HG03103 (cell line): ENCODE measurements around the gene B4GALNT2.
"Not testable (repeated sequence)": the region's sequence is repeated elsewhere in the genome, so short reads cannot be mapped to it uniquely, and the experiment has no call there.

ENCODE experiments used
- ATAC-seq: cut with Tn5 transposase; IDR thresholded peaks from one replicate; pipeline ENCODE4 v1.9.1; 2021; ENCODE audit warnings: low read depth; ENCODE audit not compliant: unreplicated experiment

The B4GALNT2 gene

DNA sequence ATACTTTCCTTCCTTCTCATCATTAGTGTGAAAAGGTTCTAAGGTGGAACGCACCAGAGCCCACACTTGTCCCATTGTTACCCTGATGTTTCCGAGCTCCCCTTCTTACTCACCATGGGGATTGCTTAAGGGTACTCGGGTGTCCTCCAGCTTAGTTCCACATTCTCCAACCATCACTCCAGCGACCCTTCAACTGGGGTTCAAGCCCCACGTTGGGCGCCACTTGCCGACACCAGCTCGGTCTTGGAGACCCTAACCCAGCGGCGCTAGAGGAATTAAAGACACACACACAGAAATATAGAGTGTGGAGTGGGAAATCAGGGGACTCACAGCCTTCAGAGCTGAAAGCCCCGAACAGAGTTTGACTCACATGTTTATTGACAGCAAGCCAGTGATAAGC, 43.4 kb downstream of the B4GALNT2 start:
- ATAC-seq = not testable (repeated sequence)

DNA sequence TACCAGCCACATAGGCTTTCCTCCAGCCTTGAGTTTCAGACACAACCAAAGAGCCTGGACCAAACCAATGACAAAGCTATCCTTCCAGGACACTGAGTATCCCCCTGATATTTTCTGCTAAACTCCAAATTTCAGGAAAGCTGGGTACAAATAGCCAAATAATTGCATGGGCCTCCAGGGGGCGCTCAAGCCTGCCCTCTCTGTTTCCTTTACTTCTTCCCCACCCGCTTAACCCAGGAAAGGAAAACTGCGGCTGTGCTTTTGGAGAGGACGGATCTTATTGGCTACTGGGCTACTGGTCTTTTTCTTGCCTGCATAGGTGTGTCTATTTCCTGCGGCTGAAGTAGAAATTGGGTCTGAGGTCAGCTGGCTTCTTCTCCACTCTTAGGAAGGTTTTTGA, 47.7 kb downstream of the B4GALNT2 start:
- no peak for ATAC-seq

DNA sequence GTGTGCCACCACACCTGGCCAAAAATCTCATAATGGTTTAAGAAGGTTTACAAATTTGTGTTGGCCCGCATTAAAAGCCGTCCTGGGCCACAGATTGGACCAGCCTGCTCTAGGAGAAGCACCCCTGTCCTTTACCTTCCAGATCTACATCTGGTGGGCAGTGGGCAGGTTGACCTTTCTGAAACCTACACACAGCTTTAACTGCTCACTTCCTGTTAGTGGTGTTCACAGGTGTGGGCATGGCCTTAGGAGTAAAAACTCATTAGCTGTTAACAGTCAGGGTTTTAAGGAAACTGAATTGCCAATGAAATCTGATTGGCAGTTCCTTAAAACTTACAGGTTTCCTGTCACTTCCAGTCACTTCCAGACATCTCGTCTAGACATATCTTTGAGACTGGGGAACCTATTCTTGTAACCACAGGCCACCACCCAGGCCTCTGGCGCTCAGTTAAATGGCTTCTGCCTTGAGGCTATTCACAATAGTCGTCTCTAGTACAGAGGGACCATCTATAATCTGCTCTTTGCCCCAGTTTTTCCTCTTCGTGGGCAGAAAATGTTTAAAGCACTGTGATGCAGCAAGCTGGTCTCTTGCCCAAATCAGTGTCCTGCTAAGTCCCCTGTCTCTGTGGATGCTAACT, 48.5 kb downstream of the B4GALNT2 start:
- no peak for ATAC-seq

DNA sequence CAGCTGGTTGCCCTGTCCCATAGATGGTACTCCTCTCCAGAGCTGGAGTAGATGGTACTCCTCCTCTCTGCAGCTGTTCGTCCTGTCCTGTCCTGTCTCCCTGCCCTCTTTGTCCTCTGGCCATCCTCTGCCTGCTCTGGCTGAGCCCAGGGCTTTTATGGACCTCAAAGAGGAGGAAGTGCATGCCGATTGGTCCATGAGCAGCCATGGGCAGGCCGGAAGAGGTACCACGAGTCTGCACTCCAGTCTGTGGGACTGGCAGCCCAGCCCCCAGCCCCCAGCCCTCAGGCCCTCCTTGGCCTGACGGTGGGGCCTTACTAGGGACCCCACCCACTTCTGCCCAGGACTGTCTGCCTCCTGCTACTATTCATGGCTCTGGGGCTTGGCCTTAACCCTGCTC, 50.8 kb downstream of the B4GALNT2 start:
- ATAC-seq = no peak

DNA sequence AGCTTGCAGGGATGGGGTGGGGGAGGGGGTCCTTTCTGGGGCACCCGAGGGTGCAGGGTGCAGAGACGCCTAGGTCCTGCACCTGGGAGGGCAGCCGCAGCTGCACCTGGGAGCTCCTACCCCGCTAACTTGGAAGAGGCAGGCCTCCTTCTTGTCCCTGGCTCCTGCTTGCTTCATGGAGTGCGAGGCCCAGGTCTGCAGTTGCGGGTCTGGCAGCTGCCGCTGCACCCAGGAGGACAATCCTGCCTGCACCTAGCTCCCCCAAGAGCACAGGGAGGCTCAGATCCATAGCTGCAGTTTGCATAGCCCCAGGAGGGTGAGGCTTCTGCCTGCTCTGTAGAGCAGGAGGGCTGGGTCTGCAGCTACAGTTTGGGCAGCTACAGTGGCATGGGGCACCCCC, 51.2 kb downstream of the B4GALNT2 start:
- ATAC-seq = no peak

DNA sequence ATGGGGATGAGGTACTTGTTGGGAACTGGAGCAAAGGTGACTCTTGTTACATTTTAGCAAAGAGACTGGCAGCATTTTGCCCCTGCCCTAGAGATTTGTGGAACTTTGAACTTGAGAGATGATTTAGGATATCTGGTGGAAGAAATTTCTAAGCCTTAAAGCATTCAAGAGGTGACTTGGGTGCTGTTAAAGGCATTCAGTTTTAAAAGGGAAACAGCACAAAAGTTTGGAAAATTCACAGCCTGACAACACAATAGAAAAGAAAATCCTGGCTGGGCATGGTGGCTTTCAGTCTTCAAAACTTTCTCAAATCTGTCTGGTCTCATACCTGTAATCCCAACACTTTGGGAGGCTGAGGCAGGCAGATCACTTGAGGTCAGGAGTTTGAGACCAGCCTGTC, 52.0 kb downstream of the B4GALNT2 start:
- not testable (repeated sequence) for ATAC-seq

DNA sequence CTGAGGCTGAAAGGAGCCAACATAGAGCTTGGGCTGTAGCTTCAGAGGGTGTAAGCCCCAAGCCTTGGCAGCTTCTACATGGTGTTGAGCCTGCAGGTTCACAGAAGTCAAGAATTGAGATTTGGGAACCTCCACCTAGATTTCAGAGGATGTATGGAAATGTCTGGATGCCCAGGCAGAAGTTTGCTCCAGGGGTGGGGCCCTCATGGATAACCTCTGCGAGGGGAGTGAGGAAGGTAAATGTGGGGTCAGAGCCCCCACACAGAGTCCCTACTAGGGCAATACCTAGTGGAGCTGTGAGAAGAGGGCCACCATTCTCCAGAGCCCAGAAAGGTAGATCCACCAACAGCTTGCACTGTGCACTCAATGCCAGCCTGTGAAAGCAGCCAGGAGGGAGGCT, 52.8 kb downstream of the B4GALNT2 start:
- not testable (repeated sequence) for ATAC-seq

DNA sequence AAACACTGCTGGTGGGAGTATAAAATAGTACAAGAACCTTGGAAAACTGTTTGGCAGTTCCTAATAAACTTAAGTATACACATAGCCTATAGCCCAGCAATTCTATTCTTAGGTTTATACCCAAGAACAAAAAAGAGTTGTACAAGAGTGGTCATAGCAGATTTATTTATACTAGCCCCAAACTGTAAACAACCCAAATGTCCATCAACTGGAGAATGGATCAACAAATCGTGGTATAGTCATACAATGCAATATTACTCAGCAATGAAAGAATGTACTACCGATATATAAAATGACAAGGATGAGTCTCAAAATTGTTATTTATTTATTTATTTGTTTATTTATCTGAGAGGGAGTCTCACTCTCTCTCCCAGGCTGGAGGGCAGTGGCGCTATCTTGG, 54.7 kb downstream of the B4GALNT2 start:
- no peak for ATAC-seq

DNA sequence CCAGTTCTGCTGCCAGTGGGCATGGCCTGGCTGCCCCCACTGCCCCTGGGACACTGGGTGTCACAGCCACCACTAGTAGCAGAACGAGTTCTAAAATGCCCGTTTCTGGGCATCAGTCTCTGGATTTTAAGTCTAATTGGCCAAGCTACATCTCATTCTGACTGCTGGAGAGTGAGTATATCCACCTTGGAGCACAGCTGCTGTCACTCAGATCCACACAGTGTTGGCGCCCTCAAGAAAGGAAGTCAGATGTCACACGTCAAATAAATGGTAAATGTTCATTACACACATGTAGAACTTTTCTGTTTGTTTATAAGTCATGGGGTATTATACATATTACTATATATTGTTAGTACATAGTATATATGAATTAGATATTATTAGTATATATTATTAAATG, 58.4 kb downstream of the B4GALNT2 start:
- no peak for ATAC-seq

DNA sequence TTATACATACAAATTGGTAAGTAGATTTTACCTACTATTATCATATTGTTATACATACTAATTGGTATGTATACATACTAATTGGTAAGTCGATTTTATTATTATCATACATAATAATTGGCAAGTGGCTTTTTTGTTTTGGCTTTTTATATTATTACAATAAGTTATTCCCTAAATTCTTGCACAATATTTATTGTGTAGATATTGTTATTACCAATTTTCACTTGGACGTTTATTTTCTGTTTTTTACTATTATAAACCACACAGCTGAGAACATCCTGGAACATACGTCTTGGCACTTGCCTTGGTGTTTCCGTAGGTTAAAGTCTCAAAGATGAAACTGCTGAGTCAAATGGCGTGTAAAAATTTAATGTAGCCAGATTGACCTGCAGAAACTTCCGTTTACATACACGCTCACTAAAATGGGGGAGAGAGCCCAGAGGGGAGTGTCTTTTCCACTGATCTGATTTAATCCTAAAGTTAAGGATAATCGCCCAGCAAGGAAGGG, 58.9 kb downstream of the B4GALNT2 start:
- no peak for ATAC-seq

DNA sequence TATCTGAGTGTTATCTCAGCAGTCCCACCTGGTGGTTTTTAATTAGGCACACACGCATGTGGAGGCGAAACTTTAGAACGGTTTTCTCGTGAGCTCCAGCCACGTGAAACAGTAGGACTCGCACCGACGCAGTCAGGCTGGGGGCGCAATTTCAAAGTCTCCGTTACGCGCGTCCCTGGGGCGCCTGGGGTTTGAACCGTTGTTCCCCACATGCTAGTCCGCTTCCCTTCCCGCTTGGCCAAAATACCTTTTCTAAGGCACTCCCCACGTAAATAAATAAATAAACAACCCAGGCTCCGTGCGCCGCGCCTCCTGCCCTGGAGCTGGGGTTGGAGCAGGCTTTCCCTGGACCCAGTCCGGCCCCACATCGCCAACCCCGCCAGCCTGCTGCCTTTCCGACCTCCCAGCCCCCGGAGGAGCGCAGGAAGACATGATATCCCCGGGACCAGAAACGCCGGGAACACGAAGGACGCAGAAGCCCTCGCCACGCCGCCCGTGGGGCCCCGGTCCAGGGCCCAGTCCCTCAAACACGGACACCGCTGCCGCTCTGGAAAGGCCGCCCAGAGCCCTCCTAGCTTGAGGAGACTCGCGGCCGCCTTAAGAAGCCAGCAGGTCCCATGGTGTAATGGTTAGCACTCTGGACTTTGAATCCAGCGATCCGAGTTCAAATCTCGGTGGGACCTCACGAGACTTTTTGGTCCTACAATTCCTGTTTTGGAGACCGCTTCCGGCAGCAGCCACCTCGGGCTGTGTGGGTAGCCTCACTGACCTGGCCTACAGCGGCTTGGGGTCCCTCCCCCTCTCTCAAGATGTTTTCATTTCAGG, 59.6 kb downstream of the B4GALNT2 start:
- ATAC-seq = peak; percentile 29

DNA sequence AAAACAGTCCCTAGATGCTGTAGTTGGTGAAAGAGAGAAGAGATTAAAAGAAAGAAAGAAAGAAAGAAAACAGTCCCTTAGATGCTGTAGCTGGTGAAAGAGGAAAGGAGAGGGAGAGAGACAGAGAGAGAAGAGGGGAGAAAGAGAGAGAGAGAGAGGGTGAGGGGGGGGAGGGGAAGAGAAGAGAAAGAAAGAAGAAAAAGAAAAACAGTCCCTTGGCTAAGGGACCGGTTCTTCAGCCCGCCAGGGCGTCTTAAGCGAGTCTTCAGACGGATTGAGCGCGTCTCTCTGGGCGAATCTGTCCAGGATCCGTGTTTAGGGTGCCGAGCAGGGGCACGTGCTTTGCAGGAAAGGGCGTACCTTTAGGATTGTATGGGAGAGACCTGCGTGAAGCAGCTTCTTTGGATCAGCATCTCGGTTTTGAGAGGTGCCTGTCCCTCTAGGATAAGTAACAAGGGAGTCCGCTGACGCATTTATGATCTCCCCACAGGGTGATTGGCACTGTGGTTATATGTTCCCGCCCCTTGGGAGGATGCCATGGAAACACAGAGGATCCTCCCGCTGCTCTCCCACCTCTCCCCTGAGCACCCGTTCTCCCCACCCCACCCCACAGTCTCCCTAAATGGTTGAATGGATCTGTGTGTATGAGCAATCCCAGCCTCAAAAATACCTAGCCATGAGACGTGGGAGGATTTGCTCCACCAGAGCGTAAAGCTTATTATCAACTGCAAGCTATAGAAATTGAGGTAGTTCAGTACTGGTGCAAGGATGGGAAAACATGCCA, 61.1 kb downstream of the B4GALNT2 start:
- no peak for ATAC-seq

DNA sequence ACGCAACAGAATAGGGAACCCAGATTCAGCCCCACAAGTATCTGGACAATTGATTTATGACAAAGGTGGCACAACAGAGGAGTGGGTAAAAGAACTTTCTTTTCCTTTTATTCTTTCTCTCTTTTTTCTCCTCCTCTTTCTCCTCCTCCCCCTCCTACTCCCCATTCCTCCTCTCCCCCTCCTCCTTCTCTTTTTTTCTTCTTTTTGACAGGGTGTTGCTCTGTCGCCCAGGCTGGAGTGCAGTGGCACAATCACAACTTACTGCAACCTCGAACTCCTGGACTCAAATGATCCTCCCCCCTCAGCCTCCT, 61.7 kb downstream of the B4GALNT2 start:
- no peak for ATAC-seq

DNA sequence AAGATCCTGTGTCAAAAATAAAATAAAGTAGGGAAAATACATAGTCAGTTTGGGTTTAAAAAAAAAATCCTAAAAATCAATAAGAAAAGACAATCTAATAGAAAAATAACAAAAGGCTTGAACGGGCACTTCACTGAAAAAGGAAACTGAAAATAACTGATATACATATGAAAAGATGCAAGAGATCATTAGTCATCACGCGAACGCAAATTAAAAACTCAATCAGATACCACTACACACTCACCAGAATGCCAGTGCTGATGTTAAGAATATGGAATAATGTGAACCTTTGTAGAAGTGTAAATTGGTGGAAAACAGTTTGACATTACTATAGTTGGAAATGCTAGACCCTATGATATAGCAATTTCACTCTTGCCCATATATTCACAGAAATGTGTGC, 63.2 kb downstream of the B4GALNT2 start:
- no peak for ATAC-seq

DNA sequence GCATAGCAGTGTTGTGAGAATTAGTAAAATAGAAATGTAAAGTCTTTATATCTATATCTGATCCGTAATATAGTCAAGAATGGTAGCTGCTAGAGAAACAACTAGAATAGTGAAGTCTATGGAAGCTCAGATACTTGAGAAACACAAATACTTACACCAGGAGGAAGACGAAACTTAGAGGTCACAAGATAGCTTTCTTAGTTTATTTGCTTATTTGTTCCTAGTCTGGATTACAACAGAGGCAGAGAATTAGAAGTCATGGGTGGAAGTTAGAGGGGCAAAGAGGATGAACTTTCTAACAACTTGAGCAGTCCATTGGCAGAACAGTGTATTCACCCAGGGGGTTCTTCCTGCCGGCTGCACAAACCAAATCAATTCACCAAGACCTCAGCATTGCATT, 64.0 kb downstream of the B4GALNT2 start:
- ATAC-seq = no peak

DNA sequence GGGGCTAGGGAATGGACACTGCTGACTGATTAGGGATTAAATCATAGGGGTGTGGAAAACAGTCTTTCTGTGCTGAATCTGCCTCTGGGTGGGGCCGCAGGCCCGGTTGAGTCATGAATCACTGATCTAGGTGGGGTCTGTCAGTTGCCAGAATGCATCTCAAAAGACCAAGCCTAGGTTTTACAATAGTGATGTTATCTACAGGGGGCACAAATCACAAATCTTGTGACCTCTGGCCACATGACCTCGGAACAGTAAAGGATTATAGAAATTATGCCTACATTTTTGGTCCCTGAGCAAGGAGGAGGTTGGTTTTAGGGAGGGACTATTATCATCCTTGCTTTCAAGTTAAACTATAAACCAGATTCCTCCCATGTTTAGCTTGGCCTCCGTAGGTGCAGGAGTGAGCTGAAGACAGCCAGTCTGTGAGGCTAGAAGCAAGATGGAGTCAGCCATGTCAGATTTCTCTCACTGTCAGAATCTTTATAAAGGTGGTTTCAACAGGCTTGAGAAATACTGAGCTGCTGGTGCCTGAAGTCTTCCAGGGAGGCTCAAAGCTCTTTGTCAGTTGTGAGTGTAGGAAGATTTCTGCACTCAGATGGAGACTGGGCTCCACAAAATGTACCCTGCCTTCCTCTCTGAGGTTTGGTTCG, 64.9 kb downstream of the B4GALNT2 start:
- ATAC-seq = no peak

DNA sequence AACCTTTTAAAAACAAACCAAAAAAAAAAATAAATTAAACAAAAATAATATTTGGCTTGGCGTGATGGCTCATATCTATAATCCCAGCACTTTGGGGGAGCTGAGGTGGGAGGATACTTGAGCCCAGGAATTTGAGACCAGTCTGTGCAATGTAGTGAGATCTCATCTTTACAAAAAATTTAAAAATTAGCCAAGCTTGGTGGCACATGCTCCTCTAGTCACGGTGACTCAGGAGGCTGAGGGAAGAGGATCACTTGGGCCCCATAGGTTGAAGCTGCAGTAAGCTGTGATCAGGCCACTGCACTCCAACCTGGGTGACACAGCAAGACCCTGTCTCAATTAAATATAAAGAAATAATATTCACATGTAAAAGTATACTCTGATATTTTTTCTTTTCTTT, 65.6 kb downstream of the B4GALNT2 start:
- ATAC-seq = no peak

DNA sequence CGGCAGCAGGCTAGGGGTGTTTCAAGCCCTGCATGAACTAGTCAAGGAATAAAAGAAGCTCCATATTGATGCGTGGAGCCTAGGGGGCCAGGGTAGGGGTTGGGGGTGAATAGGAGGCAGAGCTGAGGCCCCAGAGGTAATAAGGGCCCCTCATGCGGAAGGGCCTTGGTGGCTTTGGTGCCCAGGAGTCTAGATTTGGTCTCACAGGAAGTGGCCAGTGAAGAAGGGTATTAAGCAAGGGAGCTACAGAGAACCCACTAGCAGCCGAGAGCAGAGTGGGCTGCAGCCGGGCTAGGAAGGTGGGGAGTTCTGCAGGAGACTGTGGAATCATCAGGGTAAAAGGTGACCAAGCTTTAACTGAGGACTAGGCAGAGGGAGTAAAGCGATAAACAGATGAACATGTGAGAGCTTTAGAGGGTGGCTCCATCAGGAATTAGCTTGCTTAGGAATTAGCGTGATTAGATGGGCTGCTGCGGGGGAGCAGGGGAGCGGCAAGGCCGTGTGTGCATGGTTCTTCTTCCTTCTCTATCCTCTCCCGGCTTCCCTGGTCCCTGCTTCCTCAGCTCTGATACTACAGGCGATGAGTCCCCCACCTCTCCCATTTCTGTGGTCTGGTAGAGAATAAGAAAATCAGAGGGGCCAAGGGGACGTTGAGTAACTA, 68.0 kb downstream of the B4GALNT2 start:
- ATAC-seq = no peak

DNA sequence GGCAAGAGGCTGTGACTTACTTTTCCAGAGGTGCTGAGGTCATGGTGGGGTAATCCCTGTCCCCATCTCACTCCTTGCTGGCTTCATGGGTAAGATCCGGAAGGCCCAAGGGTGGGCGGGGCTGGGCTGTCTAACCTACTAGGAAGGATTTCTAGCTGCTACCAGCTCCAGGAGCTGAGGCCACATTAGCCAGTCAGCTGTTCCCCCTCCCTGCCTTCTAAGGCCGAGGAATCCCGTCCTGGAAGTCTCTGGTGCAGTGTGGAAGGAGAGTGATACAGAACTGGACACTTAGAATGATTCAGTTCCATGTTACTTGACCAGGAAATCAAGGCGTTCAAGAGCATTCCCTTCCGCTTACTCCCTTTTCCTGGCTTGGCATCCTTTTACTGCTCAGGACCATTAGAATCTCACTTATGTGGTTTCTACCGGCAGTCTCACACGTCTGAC, 68.9 kb downstream of the B4GALNT2 start:
- ATAC-seq = no peak

DNA sequence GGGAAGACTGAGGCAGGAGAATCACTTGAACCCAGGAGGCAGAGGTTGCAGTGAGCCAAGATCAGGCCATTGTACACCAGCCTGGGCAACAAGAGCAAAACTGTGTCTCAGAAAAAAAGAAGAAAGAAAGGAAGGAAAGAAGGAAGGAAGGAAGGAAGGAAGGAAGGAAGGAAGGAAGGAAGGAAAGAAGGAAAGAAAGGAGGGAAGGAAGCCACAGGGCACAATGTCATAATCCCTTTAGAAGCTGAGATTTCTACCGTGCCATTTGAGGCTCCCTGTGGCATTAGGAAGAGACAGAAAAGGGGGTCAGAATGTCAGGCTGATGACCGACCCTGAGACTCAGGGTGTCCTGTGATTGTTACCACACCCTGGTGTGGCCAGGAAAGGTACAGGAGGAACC, 71.2 kb downstream of the B4GALNT2 start:
- no peak for ATAC-seq
